ENCODE data around the gene C6orf62.

GRCh38 chr6:24691550-24691949, 27.4 kb downstream of the C6orf62 start:
- TF ChIP-seq CTCF (IDR thresholded peaks at IDR 0.05) (no peak), CREM (CRISPR knock-in tag; IDR thresholded peaks at IDR 0.05) (no peak), JUN (CRISPR knock-in tag; IDR thresholded peaks at IDR 0.05) (no peak), NR2C2 (CRISPR knock-in tag; IDR thresholded peaks at IDR 0.05) (no peak), GABPB1 (CRISPR knock-in tag; IDR thresholded peaks at IDR 0.05) (no peak), ZBTB21 (CRISPR knock-in tag; IDR thresholded peaks at IDR 0.05; ENCODE audit: borderline replicate concordance) (no peak)
